HepG2 (cell line): ENCODE measurements around the gene DCLRE1C. TPM values are rescaled to one million over a fixed set of nuclear protein-coding genes. Genes with fewer than 3 reads are reported as not detected.

ENCODE experiments used
- CBX2 ChIP-seq, 2 experiments: fragments of 200-600 bp in 1 of 2; sonication (generic); formaldehyde crosslinking in 1 of 2; IDR thresholded peaks; 2 replicates each; pipeline versions ENCODE4 v1.7.0 to v1.8.1; 2018 to 2022; ENCODE audit warnings: low read depth in 2 of 2, low read length in 1 of 2, mild to moderate bottlenecking in 1 of 2, missing genetic modification reagents in 1 of 2
- CBX5 ChIP-seq: sonication (generic); formaldehyde crosslinking; IDR thresholded peaks from 2 replicates; pipeline ENCODE4 v1.4.0; 2020; ENCODE audit warnings: missing genetic modification reagents, borderline replicate concordance
- DNMT1 ChIP-seq: sonication (generic); formaldehyde crosslinking; IDR thresholded peaks from 2 replicates; pipeline ENCODE4 v1.5.1; 2020; ENCODE audit warnings: mild to moderate bottlenecking, missing genetic modification reagents
- HDAC1 ChIP-seq: sonication (generic); formaldehyde crosslinking; IDR thresholded peaks from 2 replicates; pipeline ENCODE4 v1.5.1; 2020; ENCODE audit warnings: mild to moderate bottlenecking, missing genetic modification reagents
- NFE2L1 ChIP-seq: sonication (generic); formaldehyde crosslinking; IDR thresholded peaks from 2 replicates; pipeline ENCODE4 v1.4.0; 2020; ENCODE audit warnings: missing genetic modification reagents, mild to moderate bottlenecking, borderline replicate concordance
- PHF5A ChIP-seq: IDR thresholded peaks from one replicate; pipeline ENCODE4 v1.6.1; 2018; ENCODE audit warnings: low read depth, missing genetic modification reagents; ENCODE audit not compliant: unreplicated experiment
- SATB2 ChIP-seq: sonication (generic); formaldehyde crosslinking; IDR thresholded peaks from 2 replicates; pipeline ENCODE4 v1.5.0; 2020; ENCODE audit warnings: missing genetic modification reagents
- TBX3 ChIP-seq: fragments of 450-650 bp; IDR thresholded peaks from 2 replicates; pipeline ENCODE4 v1.6.1; 2017; ENCODE audit warnings: antibody characterized with exemption, mild to moderate bottlenecking, inconsistent platforms, borderline replicate concordance
- ZFAT ChIP-seq: sonication (generic); formaldehyde crosslinking; conservative IDR thresholded peaks from 2 replicates; pipeline ENCODE4 v1.8.1; 2023; ENCODE audit warnings: missing genetic modification reagents, inconsistent platforms
- ZKSCAN1 ChIP-seq: fragments of 150-350 bp; IDR thresholded peaks from 2 replicates; pipeline ENCODE4 v1.6.1; 2014; ENCODE audit warnings: low read length
- ZNF20 ChIP-seq: sonication (generic); formaldehyde crosslinking; IDR thresholded peaks from 2 replicates; pipeline ENCODE4 v1.4.0; 2020; ENCODE audit warnings: mild to moderate bottlenecking, moderate library complexity, missing genetic modification reagents
- ZNF549 ChIP-seq: sonication (generic); formaldehyde crosslinking; IDR thresholded peaks from 2 replicates; pipeline ENCODE4 v1.5.0; 2020; ENCODE audit warnings: missing genetic modification reagents
- ZNF780A ChIP-seq: sonication (generic); formaldehyde crosslinking; IDR thresholded peaks from 2 replicates; pipeline ENCODE4 v1.8.0; 2022; ENCODE audit warnings: mild to moderate bottlenecking, missing genetic modification reagents, moderate library complexity
- polyA plus RNA-seq, 8 experiments: library from polyadenylated mRNA; depleted of rRNA in 3 of 8; stranded (reverse) in 7 of 8; unstranded in 1 of 8; fragments of >200 nt; fragmentation: Illumina TruSeq in 4 of 8; extraction: Trizol in 4 of 8; gene quantifications; 2 replicates each; pipeline versions ENCODE4 v1.2.1 to v1.2.3, GENCODE V29; 2011 to 2016; ENCODE audit warnings: low read depth in 4 of 8, missing spikeins in 1 of 8, mixed read lengths in 1 of 8; ENCODE audit not compliant: insufficient read depth in 1 of 8
- total RNA-seq, 5 experiments: library from RNA; depleted of rRNA; stranded (reverse); fragments of >200 nt; fragmentation: Illumina TruSeq; extraction: Trizol; gene quantifications; 2 replicates each; pipeline ENCODE4 v1.2.3, GENCODE V29; 2016; ENCODE audit warnings: low read depth in 1 of 5
- TF ChIP-seq, protein P1 (sequence below): sonication (generic); formaldehyde crosslinking; IDR thresholded peaks from 2 replicates; pipeline ENCODE4 v1.4.0; 2020; ENCODE audit warnings: missing genetic modification reagents, mild to moderate bottlenecking, borderline replicate concordance
- TF ChIP-seq, protein P2 (sequence below): IDR thresholded peaks from 2 replicates; pipeline ENCODE4 v1.6.1; 2016; ENCODE audit warnings: missing compliant biosample characterization, missing genetic modification reagents, borderline replicate concordance
- TF ChIP-seq, protein P3 (sequence below): sonication (generic); formaldehyde crosslinking; IDR thresholded peaks from 2 replicates; pipeline ENCODE4 v1.9.0; 2021; ENCODE audit warnings: missing genetic modification reagents, borderline replicate concordance
- TF ChIP-seq, protein P4 (sequence below): sonication (generic); formaldehyde crosslinking; IDR thresholded peaks from 2 replicates; pipeline ENCODE4 v1.4.0; 2020; ENCODE audit warnings: missing genetic modification reagents, borderline replicate concordance
- TF ChIP-seq, protein P5 (sequence below): IDR thresholded peaks from 2 replicates; pipeline ENCODE4 v1.6.1; 2016; ENCODE audit warnings: low read depth, borderline replicate concordance
- TF ChIP-seq, protein P6 (sequence below): sonication (generic); formaldehyde crosslinking; IDR thresholded peaks from 2 replicates; pipeline ENCODE4 v1.5.0; 2020; ENCODE audit warnings: missing genetic modification reagents

DCLRE1C gene
- total and polyA plus RNA-seq, 2 of the 13 experiments (the other 11 are each of a cell fraction or from before 2014, with no cell fraction given), result 3.0 to 10.3 TPM

DNA sequence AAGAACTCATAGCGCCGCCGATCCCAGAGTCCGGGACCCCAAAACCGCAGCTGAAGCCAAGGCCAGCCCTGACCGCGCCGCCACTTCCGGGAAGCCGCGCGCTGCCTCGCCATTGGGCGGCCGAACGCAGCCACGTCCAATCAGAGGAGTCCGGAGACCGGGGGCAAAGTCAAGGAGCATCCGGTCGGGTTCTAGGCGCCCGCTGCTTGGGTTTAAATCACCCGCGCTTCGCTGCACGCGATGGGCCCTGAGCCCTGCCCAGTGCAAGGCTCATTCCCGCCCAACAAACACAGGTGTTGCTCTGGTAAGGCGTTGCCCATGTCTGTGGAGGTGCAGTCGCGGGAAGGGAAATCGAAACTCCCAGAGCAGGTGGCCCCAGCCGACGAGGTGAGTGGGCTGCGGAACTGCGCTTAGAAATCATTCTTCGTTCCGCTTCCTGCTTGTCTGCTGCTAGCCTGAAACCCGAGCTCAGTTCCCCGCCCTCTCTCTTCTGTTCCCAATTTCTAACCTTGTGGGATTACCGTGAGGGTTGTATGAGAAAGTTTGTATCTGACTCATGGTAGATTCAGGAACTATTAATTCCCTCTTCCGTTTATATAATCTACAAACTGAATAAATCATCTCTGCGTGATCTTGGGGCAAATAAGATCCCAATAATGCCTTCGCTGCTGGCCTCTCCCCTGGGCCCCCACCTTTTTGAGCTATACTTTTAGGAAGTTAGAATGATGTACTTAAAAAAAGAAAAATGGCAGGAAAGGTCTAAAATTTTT is at the start of gene DCLRE1C (continued):
- no peak for TF ChIP-seq ZFAT (CRISPR knock-in tag)
- peak; percentile 46 for TF ChIP-seq PHF5A (CRISPR knock-in tag)
- no peak for TF ChIP-seq CBX2 (IDR thresholded peaks at IDR 0.05; ENCODE audit: low read depth, low read length)
- peak; percentile 94; the same call in 1 of the 2 replicates for TF ChIP-seq CBX2 (CRISPR knock-in tag; IDR thresholded peaks at IDR 0.05; ENCODE audit: low read depth)
- peak; percentile 97 for TF ChIP-seq ZNF780A (CRISPR knock-in tag)
- TF ChIP-seq NFE2L1 (CRISPR knock-in tag), result peak; percentile 89; the same call in 1 of the 2 replicates
- peak; percentile 90 for TF ChIP-seq HDAC1 (CRISPR knock-in tag)
- TF ChIP-seq, protein P1, sequence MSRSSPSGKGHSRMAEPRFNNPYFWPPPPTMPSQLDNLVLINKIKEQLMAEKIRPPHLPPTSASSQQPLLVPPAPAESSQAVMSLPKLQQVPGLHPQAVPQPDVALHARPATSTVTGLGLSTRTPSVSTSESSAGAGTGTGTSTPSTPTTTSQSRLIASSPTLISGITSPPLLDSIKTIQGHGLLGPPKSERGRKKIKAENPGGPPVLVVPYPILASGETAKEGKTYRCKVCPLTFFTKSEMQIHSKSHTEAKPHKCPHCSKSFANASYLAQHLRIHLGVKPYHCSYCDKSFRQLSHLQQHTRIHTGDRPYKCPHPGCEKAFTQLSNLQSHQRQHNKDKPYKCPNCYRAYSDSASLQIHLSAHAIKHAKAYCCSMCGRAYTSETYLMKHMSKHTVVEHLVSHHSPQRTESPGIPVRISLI, result peak; percentile 53; the same call in 1 of the 2 replicates
- TF ChIP-seq ZKSCAN1, result no peak; the same call in 1 of the 2 replicates
- TF ChIP-seq CBX5 (CRISPR knock-in tag), result peak; percentile 65; the same call in 1 of the 2 replicates
- no peak for TF ChIP-seq ZNF20 (CRISPR knock-in tag)
- TF ChIP-seq DNMT1 (CRISPR knock-in tag), result no peak
- 0 out of 2 replicates have a peak, but pooled peaks have one; percentile 43 for TF ChIP-seq TBX3
- TF ChIP-seq, protein P2, sequence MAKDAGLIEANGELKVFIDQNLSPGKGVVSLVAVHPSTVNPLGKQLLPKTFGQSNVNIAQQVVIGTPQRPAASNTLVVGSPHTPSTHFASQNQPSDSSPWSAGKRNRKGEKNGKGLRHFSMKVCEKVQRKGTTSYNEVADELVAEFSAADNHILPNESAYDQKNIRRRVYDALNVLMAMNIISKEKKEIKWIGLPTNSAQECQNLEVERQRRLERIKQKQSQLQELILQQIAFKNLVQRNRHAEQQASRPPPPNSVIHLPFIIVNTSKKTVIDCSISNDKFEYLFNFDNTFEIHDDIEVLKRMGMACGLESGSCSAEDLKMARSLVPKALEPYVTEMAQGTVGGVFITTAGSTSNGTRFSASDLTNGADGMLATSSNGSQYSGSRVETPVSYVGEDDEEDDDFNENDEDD (CRISPR knock-in tag), result peak; percentile 100
- TF ChIP-seq, protein P3, sequence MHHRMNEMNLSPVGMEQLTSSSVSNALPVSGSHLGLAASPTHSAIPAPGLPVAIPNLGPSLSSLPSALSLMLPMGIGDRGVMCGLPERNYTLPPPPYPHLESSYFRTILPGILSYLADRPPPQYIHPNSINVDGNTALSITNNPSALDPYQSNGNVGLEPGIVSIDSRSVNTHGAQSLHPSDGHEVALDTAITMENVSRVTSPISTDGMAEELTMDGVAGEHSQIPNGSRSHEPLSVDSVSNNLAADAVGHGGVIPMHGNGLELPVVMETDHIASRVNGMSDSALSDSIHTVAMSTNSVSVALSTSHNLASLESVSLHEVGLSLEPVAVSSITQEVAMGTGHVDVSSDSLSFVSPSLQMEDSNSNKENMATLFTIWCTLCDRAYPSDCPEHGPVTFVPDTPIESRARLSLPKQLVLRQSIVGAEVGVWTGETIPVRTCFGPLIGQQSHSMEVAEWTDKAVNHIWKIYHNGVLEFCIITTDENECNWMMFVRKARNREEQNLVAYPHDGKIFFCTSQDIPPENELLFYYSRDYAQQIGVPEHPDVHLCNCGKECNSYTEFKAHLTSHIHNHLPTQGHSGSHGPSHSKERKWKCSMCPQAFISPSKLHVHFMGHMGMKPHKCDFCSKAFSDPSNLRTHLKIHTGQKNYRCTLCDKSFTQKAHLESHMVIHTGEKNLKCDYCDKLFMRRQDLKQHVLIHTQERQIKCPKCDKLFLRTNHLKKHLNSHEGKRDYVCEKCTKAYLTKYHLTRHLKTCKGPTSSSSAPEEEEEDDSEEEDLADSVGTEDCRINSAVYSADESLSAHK (CRISPR knock-in tag), result peak; percentile 55; the same call in 1 of the 2 replicates
- no peak; the same call in 1 of the 2 replicates for TF ChIP-seq SATB2 (CRISPR knock-in tag)
- TF ChIP-seq, protein P4, sequence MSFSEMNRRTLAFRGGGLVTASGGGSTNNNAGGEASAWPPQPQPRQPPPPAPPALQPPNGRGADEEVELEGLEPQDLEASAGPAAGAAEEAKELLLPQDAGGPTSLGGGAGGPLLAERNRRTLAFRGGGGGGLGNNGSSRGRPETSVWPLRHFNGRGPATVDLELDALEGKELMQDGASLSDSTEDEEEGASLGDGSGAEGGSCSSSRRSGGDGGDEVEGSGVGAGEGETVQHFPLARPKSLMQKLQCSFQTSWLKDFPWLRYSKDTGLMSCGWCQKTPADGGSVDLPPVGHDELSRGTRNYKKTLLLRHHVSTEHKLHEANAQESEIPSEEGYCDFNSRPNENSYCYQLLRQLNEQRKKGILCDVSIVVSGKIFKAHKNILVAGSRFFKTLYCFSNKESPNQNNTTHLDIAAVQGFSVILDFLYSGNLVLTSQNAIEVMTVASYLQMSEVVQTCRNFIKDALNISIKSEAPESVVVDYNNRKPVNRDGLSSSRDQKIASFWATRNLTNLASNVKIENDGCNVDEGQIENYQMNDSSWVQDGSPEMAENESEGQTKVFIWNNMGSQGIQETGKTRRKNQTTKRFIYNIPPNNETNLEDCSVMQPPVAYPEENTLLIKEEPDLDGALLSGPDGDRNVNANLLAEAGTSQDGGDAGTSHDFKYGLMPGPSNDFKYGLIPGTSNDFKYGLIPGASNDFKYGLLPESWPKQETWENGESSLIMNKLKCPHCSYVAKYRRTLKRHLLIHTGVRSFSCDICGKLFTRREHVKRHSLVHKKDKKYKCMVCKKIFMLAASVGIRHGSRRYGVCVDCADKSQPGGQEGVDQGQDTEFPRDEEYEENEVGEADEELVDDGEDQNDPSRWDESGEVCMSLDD, result peak; percentile 93; the same call in 1 of the 2 replicates
- TF ChIP-seq, protein P5, sequence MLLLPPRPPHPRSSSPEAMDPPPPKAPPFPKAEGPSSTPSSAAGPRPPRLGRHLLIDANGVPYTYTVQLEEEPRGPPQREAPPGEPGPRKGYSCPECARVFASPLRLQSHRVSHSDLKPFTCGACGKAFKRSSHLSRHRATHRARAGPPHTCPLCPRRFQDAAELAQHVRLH (CRISPR knock-in tag), result peak; percentile 61; the same call in 1 of the 2 replicates
- no peak for TF ChIP-seq ZNF549 (CRISPR knock-in tag)
- TF ChIP-seq, protein P6, sequence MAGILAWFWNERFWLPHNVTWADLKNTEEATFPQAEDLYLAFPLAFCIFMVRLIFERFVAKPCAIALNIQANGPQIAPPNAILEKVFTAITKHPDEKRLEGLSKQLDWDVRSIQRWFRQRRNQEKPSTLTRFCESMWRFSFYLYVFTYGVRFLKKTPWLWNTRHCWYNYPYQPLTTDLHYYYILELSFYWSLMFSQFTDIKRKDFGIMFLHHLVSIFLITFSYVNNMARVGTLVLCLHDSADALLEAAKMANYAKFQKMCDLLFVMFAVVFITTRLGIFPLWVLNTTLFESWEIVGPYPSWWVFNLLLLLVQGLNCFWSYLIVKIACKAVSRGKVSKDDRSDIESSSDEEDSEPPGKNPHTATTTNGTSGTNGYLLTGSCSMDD (CRISPR knock-in tag), result no peak
